CD4-positive, alpha-beta T cell treated with Interleukin-6 for 4 hours (primary cell): ENCODE data around the gene RNU1-3.
"Not testable (repeated sequence)": the region's sequence is repeated elsewhere in the genome, so short reads cannot be mapped to it uniquely, and the experiment has no call there.

Source experiments
- DNase-seq: peaks from one replicate; pipeline ENCODE4 v3.0.0-alpha.2; 2020; ENCODE audit warnings: mixed read lengths

The RNU1-3 gene

DNA sequence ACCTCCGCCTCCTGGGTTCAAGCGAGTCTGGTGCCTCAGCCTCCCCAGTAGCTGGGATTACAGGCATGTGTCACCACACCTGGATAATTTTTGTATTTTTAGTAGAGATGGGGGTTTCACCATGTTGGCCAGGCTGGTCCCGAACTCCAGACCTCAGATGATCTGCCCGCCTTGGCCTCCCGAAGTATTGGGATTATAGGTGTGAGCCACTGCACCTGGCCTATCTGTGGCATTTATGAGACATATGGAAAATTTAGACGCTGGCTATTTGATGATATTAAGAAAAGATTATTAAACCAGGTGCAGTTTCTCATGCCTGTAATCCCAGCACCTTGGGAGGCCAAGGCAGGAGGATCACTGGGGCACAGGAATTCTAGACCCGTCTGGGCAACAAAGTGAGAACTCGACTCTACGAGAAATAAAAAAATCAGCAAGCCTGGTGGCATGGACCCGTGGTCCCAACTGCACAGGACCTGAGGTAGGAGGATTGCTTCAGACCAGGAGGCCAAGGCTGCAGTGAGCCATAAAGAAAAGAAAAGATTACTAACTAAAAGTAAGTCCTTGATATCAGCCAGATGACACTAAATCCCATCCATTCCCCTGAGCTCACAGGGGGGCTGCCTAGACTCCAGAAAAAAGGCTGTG is 30.1 kb downstream of the RNU1-3 start:
- peak; percentile 0 for DNase-seq

DNA sequence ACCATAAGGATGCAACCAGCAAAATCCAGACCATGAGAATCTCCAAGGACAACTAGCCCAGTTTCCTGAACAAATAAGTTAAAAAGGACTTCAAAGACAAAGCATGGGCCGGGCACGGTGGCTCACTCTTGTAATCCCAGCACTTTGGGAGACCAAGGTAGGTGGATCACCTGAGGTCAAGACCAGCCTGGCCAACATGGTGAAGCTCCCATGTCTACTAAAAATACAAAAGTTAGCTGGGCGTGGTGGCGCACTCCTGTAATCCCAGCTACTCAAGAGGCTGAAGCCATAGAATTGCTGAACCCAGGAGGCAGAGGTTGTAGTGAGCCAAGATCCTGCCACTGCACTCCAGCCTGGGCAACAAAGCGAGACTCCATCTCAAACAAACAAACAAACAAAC is 30.8 kb downstream of the RNU1-3 start:
- not testable (repeated sequence) for DNase-seq

GRCh38 chr1:16633540-16634282 is 33.0 kb downstream of the RNU1-3 start:
- DNase-seq, result not testable (repeated sequence)

DNA sequence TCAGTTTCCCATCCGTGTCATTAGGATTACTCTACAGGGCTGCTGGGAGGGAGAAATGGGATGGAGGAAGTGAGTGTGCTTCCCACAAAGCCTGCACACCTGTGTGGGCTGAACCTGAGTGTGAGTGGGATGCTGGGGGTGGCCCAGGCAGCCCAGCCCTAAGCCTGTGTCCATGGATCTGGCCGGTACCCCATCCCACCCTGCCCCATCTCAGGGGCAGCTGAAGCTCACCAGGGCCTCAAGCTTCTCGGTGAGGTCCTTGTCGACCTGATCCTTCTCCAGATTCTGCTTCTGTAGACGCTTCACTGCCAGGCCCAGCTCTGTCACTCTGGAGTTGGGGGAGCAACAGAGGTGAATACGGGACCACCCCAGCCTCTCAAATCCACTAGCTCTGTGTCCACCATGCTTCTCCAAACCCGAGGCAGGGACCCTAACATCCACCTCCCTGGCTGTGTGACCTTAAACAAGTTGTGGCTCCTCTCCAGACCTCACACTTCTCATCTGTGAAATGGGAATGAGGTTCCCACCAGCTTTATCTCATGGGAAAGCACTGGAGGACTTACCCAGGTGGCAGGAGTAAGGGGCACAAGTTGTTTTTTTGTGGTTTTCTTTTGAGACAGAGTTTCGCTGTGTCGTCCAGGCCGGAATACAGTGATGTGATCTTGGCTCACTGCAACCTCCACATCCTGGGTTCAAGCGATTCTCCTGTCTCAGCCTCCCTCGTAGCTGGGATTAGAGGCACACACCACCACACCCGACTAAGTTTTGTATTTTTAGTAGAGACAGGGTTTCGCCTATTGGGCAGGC is 34.5 kb downstream of the RNU1-3 start:
- not testable (repeated sequence) for DNase-seq

GRCh38 chr1:16631248-16632043 is 35.3 kb downstream of the RNU1-3 start:
- DNase-seq, result no peak

DNA sequence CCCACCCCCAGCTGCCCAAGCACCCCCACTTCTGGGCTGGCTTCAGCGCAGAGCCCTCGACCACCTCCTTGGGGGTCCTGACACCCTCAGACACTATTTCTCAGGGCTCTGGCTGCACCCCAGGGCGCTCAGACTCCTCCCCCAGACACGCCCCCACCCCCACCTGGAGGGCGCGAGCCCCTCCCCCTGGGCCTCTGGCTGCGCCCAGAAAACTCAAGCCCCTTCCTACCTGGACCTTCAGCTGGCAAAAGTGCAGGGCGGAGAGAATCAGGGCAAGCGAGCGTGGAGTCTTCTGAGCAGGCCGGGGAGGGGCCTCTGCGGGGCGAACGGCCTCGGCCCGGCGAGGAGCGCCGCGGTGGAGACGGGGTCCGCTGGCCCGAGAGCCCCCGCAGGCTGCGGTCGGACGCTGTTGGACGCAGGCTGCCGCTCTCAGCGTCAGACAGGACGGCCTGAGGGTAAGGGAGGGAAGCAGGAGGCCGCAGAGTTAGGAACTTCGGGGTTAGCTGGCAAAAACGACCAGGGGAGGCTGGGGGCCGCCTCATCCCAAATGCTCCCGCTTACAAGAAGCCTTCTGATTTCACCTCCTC is 36.0 kb downstream of the RNU1-3 start:
- no peak for DNase-seq

DNA sequence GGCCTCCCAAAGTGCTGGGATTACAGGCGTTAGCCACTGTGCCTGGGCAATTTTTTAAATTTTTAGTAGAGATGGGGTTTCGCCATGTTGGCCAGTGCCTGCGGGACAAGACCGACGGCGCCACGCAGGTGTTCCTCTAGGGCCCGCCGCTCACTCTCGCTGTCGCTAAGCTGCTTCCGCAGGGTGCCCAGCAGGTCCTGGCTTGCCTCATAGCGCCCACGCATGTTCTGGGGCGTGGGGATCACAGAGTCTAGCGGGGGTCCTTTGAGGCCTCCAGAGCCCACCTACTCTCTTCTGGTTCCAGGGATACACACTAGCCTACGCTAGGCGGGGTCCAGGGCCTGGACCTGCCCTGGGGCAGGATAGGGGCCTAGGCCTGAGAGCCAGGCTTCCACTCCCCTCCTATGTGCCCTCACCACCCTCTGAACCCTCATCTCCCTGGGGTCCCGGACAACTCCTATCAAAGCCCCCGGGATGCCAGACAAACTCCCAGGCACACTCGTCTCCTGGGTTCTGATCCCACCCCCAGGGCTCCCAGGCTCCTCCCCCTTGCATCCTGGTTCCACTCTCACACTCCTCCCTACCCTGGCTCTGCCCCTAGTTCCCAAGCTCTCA is 36.7 kb downstream of the RNU1-3 start:
- not testable (repeated sequence) for DNase-seq

- DNase-seq, result no peak
These were observed 38.2 kb downstream of the RNU1-3 start for GRCh38 chr1:16628361-16629111.

GRCh38 chr1:16626409-16626983 is 40.3 kb downstream of the RNU1-3 start:
- not testable (repeated sequence) for DNase-seq

- DNase-seq, result no peak
These were observed 41.0 kb downstream of the RNU1-3 start for GRCh38 chr1:16625497-16626408.

DNA sequence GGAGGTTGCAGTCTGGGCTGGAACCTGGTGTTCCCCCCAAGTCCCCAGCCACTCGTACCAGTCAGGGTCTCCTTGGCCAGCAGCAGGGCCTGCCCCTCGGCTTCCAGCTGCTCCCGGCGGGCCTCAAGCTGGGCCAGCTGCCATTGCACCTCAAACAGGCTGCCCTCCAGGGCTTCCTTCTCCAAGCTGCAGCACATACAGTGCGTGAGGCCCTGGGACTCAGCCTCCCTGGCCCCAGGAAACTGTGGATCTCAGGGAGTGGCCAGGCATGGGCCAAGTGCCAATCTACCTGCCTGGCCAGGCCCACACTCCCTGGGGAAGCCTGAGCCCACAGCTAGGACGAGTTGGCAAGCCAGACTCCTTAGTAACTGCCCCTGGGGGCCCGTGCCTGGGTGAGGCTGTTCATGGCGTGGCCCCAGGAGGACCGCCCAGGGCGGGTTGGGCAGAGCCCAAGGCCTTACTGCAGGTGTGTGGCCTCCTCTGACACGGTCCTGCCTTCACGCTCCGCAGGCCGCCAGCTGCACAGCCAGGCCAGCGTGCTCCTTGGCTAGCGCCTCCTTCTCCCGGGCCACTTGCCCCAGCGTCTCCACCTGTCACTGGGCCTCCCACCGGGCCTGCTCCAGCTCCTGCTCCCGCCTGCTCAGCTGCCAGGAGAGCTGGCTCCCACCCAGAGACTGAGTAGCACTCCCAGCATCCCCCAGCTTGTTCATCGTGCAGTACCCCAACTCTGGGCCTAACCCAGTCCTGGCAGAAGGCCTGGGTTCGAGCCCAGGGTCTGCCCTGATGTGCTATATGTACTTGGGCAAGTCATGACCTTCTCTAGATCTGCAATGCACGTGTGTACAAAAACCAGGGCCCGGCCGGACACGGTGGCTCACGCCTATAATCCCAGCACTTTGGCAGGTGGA is 42.7 kb downstream of the RNU1-3 start:
- DNase-seq, result not testable (repeated sequence)

DNA sequence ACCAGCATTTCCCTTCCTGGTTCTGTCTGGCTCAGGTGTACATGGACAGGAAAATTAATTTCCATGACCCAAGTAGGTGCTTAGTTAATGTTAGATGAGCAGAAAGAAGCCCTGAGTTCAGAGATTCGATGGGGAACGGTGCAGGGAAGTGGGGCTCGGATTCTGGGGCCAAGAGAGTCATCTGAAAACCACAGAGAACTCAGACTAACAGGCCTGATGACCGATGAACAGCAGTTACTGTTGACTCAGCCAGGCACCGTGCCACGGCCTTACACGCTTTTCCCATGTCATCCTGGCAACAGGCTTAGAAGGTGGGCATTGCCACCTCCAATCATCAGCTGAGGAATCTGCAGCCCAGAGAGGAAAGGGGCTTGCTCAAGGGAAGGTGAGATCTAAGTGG is 43.4 kb downstream of the RNU1-3 start:
- not testable (repeated sequence) for DNase-seq

DNA sequence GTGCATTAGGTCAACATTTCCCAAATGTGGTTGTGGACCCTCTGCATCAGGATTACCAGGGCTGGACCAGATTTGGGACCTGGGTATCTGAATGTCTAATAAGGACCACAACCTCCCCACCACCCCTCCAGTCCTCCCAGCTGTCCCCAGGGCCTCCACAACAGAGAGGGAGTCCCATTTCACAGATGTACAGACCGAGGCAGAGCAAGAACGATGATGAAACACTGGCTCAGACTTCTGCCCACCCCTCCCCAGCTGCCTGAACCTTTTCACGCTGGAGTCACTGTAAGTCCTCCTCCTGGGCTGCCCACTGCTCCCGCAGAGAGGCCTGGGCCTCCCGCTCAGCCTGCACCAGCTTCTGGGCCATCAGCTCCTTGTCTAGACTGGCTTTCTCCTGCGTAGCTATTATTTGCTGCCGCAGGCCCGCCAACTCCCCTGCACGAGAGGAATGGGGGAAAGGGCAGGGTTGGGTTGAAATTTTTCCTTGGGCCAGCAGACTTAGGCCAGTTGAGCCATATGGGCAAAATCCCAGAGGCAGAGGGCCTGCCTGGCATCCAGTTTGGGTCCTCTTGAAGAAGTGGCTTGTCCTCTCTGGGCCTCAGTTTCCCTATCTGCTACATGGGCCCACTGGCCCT is 45.0 kb downstream of the RNU1-3 start:
- not testable (repeated sequence) for DNase-seq

GRCh38 chr1:16621300-16621658 is 45.5 kb downstream of the RNU1-3 start:
- DNase-seq, result no peak

GRCh38 chr1:16619803-16620501 is 46.8 kb downstream of the RNU1-3 start:
- DNase-seq, result not testable (repeated sequence)

GRCh38 chr1:16618719-16619118 is 48.0 kb downstream of the RNU1-3 start:
- no peak for DNase-seq
